22Rv1 (cell line): Measurements from ENCODE around the gene NSUN7.

ENCODE experiments used
- CTCF ChIP-seq: fragments of 450-650 bp; IDR thresholded peaks from 2 replicates; pipeline ENCODE4 v1.5.1; 2017; ENCODE audit warnings: mild to moderate bottlenecking
- ZFX ChIP-seq: fragments of 450-650 bp; IDR thresholded peaks from 2 replicates; pipeline ENCODE4 v1.6.1; 2017; ENCODE audit warnings: antibody characterized with exemption, borderline replicate concordance

- no peak for TF ChIP-seq CTCF
- no peak for TF ChIP-seq ZFX
Measured at GRCh38 chr4:40850496-40850895, 100.7 kb downstream of the NSUN7 start.
